ENCODE data around the gene DKK3.
A peak's percentile ranks its signal among the peaks of the same experiment; 100 is the strongest.
"Not testable (repeated sequence)": the region's sequence is repeated elsewhere in the genome, so short reads cannot be mapped to it uniquely, and the experiment has no call there.

Gene DKK3

DNA sequence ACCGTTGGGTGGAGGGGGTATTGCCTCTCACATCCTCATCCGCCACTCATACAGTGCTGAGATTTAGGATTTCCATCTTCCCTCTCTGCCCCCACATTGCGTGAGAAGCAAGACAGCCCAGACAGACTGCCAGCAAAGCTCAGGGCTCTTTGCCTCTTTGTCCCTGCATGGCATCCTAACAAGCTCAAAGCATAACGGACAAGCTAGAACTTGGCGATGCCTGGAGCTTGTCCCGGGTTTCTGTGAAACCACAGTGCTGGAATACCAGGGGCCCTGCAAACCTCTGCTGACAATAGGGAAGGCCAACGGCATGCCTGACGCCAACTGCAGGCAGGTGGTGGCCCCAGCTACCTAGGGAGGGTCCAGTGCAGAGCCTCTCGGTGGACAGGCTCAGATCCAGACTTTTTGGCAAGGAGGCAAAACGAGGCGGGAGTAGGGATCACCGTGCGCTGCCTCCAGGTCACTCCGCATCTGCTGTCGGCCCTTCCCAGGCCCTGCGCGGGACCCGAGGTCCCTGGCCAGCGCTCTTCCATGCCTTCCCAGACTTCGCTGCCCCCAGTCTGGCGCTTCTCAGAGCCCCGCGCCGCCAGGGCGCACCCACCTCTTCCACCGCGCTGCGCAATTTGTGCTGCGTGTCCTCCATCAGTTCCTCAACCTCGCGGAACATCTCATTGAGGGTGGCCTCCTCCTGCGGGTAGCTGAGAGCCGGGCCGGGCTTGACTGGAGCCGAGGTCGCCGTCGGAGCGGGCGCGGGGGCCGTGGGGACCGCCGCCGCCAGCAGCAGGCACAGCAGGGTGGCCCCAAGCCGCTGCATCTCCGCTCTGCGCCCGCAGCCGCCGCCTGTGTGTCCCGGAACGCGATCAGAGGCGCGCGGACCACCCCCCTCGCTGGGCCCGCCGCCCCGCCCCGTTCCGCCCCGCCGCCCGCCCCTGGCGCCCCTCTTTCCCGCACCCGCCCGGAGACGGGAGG, at the start of gene DKK3:
Gene DKK3, minus strand, starts transcription at position 858 of the 969 bp plus-strand sequence. Its CDS starts 44 bp downstream, at position 814.
- peak; percentile 45 for DNase-seq

GRCh38 chr11:12057299-12057980, 49.0 kb upstream of the DKK3 start:
- no peak for DNase-seq

DNA sequence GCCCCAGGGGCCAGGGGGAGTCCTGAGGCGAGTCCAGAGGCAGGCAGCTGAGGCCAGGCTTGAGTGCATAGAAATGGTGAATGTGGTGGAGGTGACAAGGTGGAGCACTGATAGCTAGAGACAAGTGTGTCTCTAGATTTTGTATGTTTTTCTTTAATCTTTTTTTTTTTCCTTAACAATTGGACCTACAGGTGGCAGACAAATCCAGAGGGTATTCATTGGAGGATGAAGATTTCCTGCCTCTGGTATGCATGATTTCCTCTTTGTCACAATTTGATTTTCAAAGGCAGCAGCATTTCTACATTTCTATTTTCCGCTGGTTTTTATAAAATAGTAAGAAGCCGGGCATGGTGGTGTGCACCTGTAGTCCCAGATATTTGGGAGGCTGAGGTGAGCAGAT, 47.7 kb upstream of the DKK3 start:
- DNase-seq = no peak

GRCh38 chr11:12053606-12054361, 45.4 kb upstream of the DKK3 start:
- peak; percentile 65 for DNase-seq

DNA sequence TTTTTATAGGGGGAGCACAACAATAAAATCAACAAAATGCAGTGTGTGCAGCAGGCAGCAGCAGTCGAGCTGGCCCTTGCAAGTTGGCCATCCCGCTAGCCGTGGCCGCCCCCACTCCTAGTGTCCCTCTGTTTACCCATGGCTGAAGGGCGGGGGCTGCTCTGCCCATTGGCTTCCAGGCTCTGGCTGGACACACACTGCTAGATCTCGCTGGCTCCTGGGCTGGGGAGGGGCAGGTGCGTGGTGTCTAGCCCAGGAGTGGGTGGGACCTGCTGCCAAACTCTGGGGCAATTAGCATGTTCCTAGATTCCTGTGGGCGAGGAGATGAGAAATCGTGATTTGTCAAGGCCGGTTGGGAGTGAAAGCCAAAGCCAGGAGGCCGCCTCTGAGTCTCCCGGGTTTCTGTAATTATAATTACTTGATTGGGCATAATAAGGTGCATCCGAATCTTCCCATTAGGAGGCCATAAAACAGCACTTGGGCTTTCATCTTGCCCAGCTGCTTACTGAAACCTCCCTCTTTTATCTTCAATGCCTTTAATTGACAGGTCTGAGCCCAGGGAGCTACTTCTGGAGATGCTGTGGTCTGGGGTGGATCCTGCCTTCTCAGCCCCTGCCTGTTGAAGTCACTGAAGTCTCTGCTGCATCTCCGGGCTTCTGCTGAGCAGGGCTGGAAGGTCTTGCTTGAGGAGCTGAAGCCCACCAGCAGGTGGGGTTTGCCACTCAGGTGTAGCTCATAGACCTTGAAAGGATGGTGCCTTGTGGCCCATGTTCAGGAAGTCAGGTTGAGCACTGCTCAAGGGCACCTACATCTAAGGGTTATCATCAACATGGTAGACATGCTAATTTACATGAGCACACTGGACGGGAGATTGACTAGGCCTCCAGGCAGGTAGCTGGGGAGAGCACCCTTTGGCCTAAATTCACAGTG, 44.5 kb upstream of the DKK3 start:
- no peak for DNase-seq

DNA sequence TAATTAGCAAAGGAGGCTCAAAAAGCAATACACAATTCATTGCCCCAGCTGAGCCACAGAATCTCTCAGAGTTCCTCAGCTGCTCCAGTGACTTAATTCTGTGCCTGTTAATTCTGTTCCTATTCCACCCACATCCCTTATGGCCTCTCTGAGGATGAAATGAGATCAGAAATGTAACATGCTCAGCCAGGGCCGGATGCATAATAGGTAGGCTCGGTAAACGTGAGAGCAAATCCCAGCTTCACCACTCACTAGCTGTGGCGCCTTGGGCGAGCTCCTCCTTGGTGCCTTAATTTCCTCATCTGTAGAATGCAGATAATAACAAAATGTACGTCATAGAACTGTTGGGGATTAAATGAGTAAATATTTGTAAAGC, 42.8 kb upstream of the DKK3 start:
- DNase-seq = no peak

DNA sequence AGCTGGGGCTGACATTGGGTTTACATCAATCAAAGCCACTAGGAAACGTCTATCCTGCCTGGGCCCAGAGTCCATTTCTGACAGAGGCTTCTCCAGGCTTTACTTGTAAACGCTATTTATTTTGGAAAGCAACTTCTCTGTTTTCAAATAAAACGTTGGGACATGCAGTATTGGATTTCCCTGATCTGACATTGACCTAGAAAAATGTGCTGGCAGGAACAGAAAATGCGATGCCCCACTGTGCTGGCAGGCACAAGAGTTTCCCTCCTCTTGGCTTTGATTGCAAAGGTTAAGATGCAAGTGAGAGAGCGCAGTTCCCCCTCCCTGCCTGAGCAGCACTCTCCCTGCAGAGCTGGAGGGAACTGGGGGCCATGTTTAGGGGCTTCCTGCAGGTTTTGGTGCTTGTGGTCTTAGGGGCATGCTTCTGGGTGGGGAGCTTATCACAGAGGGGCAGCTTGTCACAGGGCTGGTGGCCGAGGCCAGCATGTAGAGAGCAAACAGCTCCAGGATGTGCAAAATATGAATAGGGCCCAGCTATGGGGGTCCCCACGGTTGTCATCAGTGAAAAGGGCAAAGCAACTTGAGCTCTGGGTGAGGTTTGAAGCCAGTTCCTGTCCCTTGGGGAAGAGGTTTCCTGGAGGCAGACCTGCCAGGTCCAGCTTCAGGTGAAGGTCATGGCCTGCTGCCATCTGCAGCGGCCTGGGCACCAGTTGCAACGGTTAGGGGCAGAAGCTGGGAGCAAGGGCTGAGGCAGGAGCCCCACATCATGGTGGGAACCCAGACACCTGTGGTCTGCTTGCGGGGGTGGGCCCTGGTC, 42.3 kb upstream of the DKK3 start:
- DNase-seq = no peak

DNA sequence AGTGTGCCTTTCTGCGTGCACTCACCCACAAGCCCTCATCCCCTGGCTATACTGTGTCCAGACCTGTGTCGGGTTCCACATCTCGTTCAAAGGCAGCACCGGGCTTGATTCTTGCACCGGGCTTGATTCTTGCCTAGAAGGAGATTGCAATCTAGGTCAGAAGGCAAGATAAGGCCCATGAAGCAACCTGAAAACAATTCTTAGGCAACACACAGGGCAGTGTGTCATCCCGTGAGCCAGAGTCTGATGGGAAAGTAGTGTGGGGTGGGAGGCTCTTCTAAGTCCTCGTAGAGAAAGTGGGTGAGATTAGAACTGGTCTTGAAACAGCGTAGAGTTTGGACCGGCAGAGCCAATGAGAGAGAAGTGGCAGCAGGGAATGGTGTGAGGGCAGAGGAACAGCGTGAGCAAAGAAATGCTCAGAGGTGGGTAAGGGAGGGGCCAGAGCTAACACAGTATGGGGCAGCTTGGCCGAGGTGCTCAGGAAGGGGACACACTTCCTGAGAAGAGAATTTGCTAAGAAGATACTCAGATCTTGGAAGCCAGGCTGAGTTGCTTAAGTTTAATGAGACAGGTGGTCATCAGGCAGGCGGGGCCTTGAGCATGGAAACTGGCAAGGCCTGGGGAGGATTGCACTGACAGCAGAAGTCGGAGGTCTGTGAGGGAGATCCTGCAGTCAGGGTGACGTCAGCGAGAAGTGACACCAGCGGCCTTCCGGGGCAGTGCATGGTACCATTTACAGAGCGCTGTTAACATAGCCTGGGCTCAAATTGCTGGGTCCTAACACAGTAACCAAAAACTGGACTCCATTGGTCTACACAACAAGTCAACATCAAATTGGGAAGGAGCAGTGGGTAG, 40.7 kb upstream of the DKK3 start:
- peak; percentile 33 for DNase-seq

GRCh38 chr11:12046636-12047236, 38.3 kb upstream of the DKK3 start:
- no peak for DNase-seq

GRCh38 chr11:12045914-12046635, 37.6 kb upstream of the DKK3 start:
- DNase-seq = peak; percentile 38

DNA sequence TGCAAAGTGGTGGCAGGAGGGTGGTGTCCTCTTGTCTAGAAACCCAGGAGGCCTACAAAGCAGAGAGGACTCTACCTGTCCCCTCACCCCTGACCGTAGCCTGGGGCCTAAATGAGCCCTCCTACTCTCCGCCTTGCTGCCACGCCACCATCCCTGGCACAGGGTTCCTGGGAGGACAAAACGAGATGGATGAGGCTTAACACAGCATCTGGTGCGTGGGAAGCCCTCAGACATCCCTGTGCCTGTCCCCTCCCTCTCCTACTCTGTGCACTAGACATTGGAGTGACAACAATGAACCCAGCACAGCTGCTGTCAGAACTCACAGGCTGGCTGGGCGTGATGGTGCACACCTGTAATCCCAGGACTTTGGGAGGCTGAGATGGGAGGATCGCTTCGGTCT, 36.4 kb upstream of the DKK3 start:
- DNase-seq = no peak

GRCh38 chr11:12043959-12044791, 35.7 kb upstream of the DKK3 start:
- peak; percentile 99 for DNase-seq

DNA sequence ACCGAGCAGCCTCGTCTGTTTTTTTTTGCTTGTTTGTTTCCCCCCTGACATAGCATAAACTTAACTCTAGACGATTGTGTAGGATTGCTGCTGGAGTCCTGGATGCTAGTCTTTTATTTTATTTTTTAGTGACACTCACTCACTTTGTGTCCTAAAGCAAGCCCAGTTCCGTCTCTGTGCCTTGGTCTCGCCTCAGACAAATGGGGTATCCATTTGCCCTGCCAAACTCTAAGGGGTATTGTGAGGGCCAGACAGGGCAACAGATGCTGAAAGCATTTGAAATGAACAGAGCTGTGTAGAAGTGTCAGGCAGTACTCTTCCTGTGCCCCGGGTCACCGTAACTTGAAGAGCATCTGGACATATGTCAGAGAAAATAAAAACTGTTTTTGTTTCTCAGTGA, 34.8 kb upstream of the DKK3 start:
- no peak for DNase-seq

GRCh38 chr11:12042215-12042676, 33.8 kb upstream of the DKK3 start:
- DNase-seq = peak; percentile 99

DNA sequence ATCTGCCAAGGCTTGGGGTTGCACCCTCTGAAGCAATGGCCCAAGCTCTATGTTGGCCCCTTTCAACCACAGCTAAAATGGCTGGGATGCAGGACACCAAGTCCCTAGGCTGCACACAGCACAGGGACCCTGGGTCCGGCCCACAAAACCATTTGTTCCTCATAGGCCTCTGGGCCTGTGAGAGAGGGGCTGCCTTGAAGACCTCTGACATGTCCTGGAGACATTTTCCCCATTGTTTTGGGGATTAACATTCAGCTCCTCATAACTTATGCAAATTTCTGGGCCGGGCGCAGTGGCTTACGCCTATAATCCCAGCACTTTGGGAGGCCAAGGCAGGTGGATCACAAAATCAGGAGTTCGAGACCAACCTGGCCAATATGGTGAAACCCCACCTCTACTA, 32.3 kb upstream of the DKK3 start:
- DNase-seq = not testable (repeated sequence)

DNA sequence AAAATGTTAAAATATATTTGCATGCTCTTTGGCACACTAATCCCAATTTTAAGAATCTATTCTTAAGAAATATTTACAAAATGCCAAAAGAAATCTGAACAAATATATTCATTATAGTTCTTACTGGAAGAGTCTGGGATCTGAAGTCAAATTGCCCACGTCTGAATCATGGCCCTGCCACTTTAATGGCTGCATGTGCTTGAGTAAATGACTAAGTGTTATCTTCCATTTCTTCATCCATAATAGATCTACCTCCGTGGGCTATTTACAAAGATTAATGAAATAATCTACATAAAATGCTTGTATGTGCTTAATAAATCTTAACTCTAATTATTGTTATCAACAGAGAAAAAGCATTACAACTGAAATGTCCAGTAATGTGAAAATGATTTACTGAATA, 24.5 kb upstream of the DKK3 start:
- DNase-seq = no peak

GRCh38 chr11:12031856-12032544, 23.6 kb upstream of the DKK3 start:
- no peak for DNase-seq

All from fibroblast of skin of right biceps (primary cell).